ENCODE data around the gene S100A5. TPM values are rescaled to one million over a fixed set of nuclear protein-coding genes. Genes with fewer than 3 reads are reported as not detected.

S100A5 gene
- total RNA-seq, 2 donors from 2014 or later = not detected

- TF ChIP-seq CTCF (IDR thresholded peaks at IDR 0.05) = peak; percentile 58
- H3K4me1 ChIP-seq = no peaks in the 10 kb centered on the region
- H3K9me3 ChIP-seq = no peaks in the 10 kb centered on the region
- no peaks in the 10 kb centered on the region for H3K27me3 ChIP-seq
- H3K4me3 ChIP-seq = no peak overlapping the region
- peak; percentile 82 for DNase-seq
- H3K27ac ChIP-seq = no peak overlapping the region
- no peak overlapping the region for H3K9ac ChIP-seq (ENCODE audit: low read depth in 2 of 2, low read length in 2 of 2)
- no peaks in the 10 kb centered on the region for H3K36me3 ChIP-seq
- intact Hi-C loops (cut with DNase I) = loop anchor here (2.0 to 5.0 kb wide), 3 partner anchors 59 to 237 kb away; partner anchors contain the start of gene S100A14
Measured at GRCh38 chr1:153509729-153510354, 30.9 kb downstream of the S100A5 start.

GRCh38 chr1:153509036-153509435 lies 31.7 kb downstream of the S100A5 start:
- H3K36me3 ChIP-seq = no peaks in the 10 kb centered on the region
- H3K27ac ChIP-seq = no peak overlapping the region
- no peak overlapping the region for H3K9ac ChIP-seq (ENCODE audit: low read depth in 2 of 2, low read length in 2 of 2)
- TF ChIP-seq CTCF (IDR thresholded peaks at IDR 0.05) = no peak
- intact Hi-C loops (cut with DNase I) = loop anchor here (5.0 kb wide), 1 partner anchor 238 kb away; no protein-coding TSS in a partner anchor
- H3K27me3 ChIP-seq = no peaks in the 10 kb centered on the region
- no peaks in the 10 kb centered on the region for H3K4me1 ChIP-seq
- H3K4me3 ChIP-seq = no peak overlapping the region
- H3K9me3 ChIP-seq = no peaks in the 10 kb centered on the region
- DNase-seq = no peak

GRCh38 chr1:153507926-153508583 lies 32.7 kb downstream of the S100A5 start:
- no peaks in the 10 kb centered on the region for H3K9me3 ChIP-seq
- no peak for TF ChIP-seq CTCF (IDR thresholded peaks at IDR 0.05)
- no peak for DNase-seq
- intact Hi-C loops (cut with DNase I) = loop anchor here (5.0 kb wide), 1 partner anchor 239 kb away; no protein-coding TSS in a partner anchor
- peak overlapping the region; percentile 55 for H3K27ac ChIP-seq
- no peaks in the 10 kb centered on the region for H3K4me1 ChIP-seq
- no peak overlapping the region for H3K9ac ChIP-seq (ENCODE audit: low read depth in 2 of 2, low read length in 2 of 2)
- H3K36me3 ChIP-seq = no peaks in the 10 kb centered on the region
- no peak overlapping the region for H3K4me3 ChIP-seq
- H3K27me3 ChIP-seq = no peaks in the 10 kb centered on the region

- no peaks in the 10 kb centered on the region for H3K27me3 ChIP-seq
- intact Hi-C loops (cut with DNase I) = loop anchor here (5.0 kb wide), 1 partner anchor 240 kb away; no protein-coding TSS in a partner anchor
- no peak for TF ChIP-seq CTCF (IDR thresholded peaks at IDR 0.05)
- H3K4me3 ChIP-seq = no peak overlapping the region
- H3K4me1 ChIP-seq = no peaks in the 10 kb centered on the region
- no peak overlapping the region for H3K9ac ChIP-seq (ENCODE audit: low read depth in 2 of 2, low read length in 2 of 2)
- H3K27ac ChIP-seq = peak overlapping the region; percentile 55
- H3K36me3 ChIP-seq = no peaks in the 10 kb centered on the region
- DNase-seq = peak; percentile 74
- H3K9me3 ChIP-seq = no peaks in the 10 kb centered on the region
Measured at GRCh38 chr1:153506831-153507413, 33.8 kb downstream of the S100A5 start.

- Histone ChIP-seq H3K9me3 (no peaks in the 10 kb centered on the region), H3K27ac (peak overlapping the region; percentile 55), H3K27me3 (no peaks in the 10 kb centered on the region), H3K9ac (ENCODE audit: low read depth in 2 of 2, low read length in 2 of 2) (no peak overlapping the region), H3K36me3 (no peaks in the 10 kb centered on the region), H3K4me3 (no peak overlapping the region), H3K4me1 (no peaks in the 10 kb centered on the region)
- intact Hi-C loops (cut with DNase I) = loop anchor here (5.0 kb wide), 1 partner anchor 241 kb away; no protein-coding TSS in a partner anchor
- DNase-seq = no peak
- no peak for TF ChIP-seq CTCF (IDR thresholded peaks at IDR 0.05)
Measured at GRCh38 chr1:153506386-153506785, 34.3 kb downstream of the S100A5 start.
